Measurements from ENCODE around the gene MTFMT.
A peak's percentile ranks its signal among the peaks of the same experiment; 100 is the strongest.

The MTFMT gene

GRCh38 chr15:64989416-64990167 is 39.8 kb downstream of the MTFMT start, which contains the start of gene SPG21:
Gene SPG21 (minus strand): TSS chr15:64989914. CDS start chr15:64983569, 6,345 bp downstream.
- peak; percentile 61 to 87 for DNase-seq (ENCODE audit: extremely low read depth in 1 of 2, low read depth in 1 of 2)

- DNase-seq (ENCODE audit: extremely low read depth in 1 of 2, low read depth in 1 of 2), result no peak
Observed at GRCh38 chr15:64987136-64987535, 42.3 kb downstream of the MTFMT start.

GRCh38 chr15:64985366-64986033 is 43.9 kb downstream of the MTFMT start:
- no peak for DNase-seq (ENCODE audit: extremely low read depth in 1 of 2, low read depth in 1 of 2)

- DNase-seq (ENCODE audit: extremely low read depth in 1 of 2, low read depth in 1 of 2), result no peak
Observed at GRCh38 chr15:64982472-64982871, 47.0 kb downstream of the MTFMT start.

GRCh38 chr15:64981812-64982431 is 47.5 kb downstream of the MTFMT start:
- DNase-seq (ENCODE audit: extremely low read depth in 1 of 2, low read depth in 1 of 2), result no peak

- no peak for DNase-seq (ENCODE audit: extremely low read depth in 1 of 2, low read depth in 1 of 2)
Observed at GRCh38 chr15:64979252-64979710, 50.2 kb downstream of the MTFMT start.

GRCh38 chr15:64975390-64975789 is 54.0 kb downstream of the MTFMT start:
- DNase-seq (ENCODE audit: extremely low read depth in 1 of 2, low read depth in 1 of 2), result no peak

- no peak for DNase-seq (ENCODE audit: extremely low read depth in 1 of 2, low read depth in 1 of 2)
Observed at GRCh38 chr15:64970698-64971097, 58.7 kb downstream of the MTFMT start.

GRCh38 chr15:64969401-64969800 is 60.0 kb downstream of the MTFMT start:
- no peak for DNase-seq (ENCODE audit: extremely low read depth in 1 of 2, low read depth in 1 of 2)

- no peak for DNase-seq (ENCODE audit: extremely low read depth in 1 of 2, low read depth in 1 of 2)
Observed at GRCh38 chr15:64961013-64961412, 68.4 kb downstream of the MTFMT start.

GRCh38 chr15:64960153-64960552 is 69.3 kb downstream of the MTFMT start:
- DNase-seq (ENCODE audit: extremely low read depth in 1 of 2, low read depth in 1 of 2), result no peak

- no peak for DNase-seq (ENCODE audit: extremely low read depth in 1 of 2, low read depth in 1 of 2)
Observed at GRCh38 chr15:64959128-64959527, 70.3 kb downstream of the MTFMT start.

GRCh38 chr15:64954395-64954794 is 75.0 kb downstream of the MTFMT start:
- no peak for DNase-seq (ENCODE audit: extremely low read depth in 1 of 2, low read depth in 1 of 2)

- no peak for DNase-seq (ENCODE audit: extremely low read depth in 1 of 2, low read depth in 1 of 2)
Observed at GRCh38 chr15:64951777-64952418, 77.5 kb downstream of the MTFMT start.
